BJ (cell line): ENCODE measurements around the gene CEP126. TPM values are rescaled to one million over a fixed set of nuclear protein-coding genes. Genes with fewer than 3 reads are reported as not detected.

ENCODE experiments used
- CTCF ChIA-PET: fragments of 350-600 bp; formaldehyde crosslinking; extraction: SDS; loops from one replicate; lab custom pipeline; 2021; ENCODE audit warnings: antibody characterized with exemption, inconsistent platforms; lab: Yijun Ruan, JAX
- POLR2A ChIA-PET: fragments of 300-600 bp; sonication (Branson Sonifier 250); formaldehyde crosslinking; extraction: SDS; loops from one replicate; lab custom pipeline; 2021; ENCODE audit warnings: antibody characterized with exemption; lab: Charles Lee
- DNase-seq: peaks from one replicate; pipeline ENCODE4 v3.0.0-alpha.2; 2011; ENCODE audit warnings: low read depth
- H3K27me3 ChIP-seq: 2 replicates; pipeline ENCODE4 v1.6.0; 2011; ENCODE audit warnings: low read length; ENCODE audit not compliant: control insufficient read depth, insufficient read depth
- H3K36me3 ChIP-seq: 2 replicates; pipeline ENCODE4 v1.5.1; 2011; ENCODE audit warnings: low read length; ENCODE audit not compliant: control insufficient read depth, insufficient read depth
- H3K4me3 ChIP-seq: 2 replicates; pipeline ENCODE4 v1.5.1; 2011; ENCODE audit warnings: low read depth, mild to moderate bottlenecking, control low read depth, low read length
- polyA minus RNA-seq: library from RNA; depleted of rRNA, polyadenylated mRNA; stranded (reverse); fragments of >200 nt; gene quantifications from 2 replicates; pipeline ENCODE4 v1.2.3, GENCODE V29; 2011; rRNA and poly(A)+ RNA removed
- polyA plus RNA-seq: library from polyadenylated mRNA; depleted of rRNA; stranded (reverse); fragments of >200 nt; gene quantifications from 2 replicates; pipeline ENCODE4 v1.2.3, GENCODE V29; 2011; rRNA removed
- TF ChIP-seq, protein P1 (sequence below): IDR thresholded peaks from 2 replicates; pipeline ENCODE4 v1.5.1; 2011; ENCODE audit warnings: low read depth, mild to moderate bottlenecking, control low read depth, inconsistent platforms, low read length, moderate library complexity; ENCODE audit not compliant: insufficient read depth

Gene CEP126, protein sequence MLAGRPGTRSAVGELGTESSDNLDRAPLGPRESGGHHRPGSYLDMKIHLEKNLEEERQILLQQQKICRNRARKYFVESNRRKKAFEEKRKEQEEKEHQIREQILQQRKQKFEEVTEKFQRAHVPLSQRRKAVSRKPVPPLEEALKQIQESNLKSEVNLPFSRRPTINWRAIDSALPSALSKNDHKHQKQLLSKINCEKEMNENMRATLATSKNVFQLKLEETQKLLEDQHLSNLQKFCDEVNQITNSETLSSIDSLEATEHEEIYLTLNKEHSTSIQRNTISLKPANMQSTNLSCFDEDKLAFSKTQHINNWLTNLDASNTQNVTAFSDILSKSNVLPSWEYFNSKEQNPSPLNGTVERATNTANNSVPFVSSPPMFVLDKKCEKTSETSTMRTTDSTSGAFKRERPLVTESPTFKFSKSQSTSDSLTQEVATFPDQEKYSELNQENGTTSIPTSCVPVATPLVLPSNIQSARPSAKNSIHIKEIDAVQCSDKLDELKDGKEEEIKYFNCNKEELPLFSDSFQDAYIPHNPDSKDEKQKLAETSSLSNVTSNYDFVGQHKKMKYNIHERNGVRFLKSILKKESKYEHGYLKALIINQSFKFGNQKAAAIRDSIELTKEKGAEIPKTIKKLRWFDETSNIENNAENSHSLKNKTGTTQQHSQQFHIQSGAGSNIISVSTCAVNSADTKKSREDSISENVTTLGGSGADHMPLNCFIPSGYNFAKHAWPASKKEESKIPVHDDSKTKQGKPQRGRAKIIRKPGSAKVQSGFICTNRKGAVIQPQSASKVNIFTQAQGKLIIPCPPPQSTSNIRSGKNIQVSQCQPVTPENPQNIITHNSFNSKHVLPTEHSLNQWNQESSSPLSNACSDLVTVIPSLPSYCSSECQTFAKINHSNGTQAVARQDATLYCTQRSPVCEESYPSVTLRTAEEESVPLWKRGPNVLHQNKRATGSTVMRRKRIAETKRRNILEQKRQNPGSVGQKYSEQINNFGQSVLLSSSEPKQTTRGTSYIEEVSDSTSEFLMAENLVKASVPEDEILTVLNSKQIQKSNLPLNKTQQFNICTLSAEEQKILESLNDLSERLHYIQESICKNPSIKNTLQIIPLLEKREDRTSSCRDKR
- 1.5 and 2.9 TPM in 2 replicates for polyA plus RNA-seq
- polyA minus RNA-seq = 1.5 and 1.7 TPM in 2 replicates

DNA sequence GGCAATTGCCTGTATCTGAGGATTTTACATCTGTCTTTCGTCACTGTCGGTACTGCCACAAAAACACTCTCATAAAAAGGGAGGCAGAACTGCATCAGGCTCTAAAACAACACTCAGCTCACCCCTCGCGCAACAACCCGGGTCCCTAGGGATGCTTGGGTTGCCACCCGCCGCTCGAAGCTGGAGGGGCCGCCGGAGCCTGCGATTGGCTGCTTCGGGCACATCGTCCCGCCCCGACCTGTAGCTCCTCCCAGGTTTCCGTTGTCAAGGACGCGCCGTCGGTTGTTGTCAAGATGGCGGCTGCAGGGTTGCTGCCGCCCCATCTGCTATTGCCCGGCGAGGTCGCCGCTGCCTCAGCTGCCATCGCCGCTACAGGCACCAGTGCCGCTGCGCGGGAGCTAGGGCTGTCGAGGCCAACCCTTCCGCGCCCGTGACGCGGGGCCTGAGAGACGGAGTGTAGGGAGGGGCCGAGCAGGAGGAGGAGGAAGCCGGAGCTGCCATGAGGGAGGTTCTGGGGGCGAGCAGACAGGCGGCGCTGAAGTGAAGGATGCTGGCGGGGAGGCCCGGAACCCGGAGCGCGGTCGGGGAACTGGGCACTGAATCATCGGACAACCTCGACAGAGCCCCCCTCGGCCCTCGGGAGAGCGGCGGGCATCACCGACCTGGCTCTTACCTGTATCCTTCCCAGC is at the start of gene CEP126:
Gene CEP126, plus strand, starts transcription at position 273 of the 689 bp plus-strand sequence. Its CDS starts 275 bp downstream, at position 548.
- TF ChIP-seq, protein P1, sequence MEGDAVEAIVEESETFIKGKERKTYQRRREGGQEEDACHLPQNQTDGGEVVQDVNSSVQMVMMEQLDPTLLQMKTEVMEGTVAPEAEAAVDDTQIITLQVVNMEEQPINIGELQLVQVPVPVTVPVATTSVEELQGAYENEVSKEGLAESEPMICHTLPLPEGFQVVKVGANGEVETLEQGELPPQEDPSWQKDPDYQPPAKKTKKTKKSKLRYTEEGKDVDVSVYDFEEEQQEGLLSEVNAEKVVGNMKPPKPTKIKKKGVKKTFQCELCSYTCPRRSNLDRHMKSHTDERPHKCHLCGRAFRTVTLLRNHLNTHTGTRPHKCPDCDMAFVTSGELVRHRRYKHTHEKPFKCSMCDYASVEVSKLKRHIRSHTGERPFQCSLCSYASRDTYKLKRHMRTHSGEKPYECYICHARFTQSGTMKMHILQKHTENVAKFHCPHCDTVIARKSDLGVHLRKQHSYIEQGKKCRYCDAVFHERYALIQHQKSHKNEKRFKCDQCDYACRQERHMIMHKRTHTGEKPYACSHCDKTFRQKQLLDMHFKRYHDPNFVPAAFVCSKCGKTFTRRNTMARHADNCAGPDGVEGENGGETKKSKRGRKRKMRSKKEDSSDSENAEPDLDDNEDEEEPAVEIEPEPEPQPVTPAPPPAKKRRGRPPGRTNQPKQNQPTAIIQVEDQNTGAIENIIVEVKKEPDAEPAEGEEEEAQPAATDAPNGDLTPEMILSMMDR = peak; percentile 73
- Histone ChIP-seq H3K4me3 (peak within 1 kb of the TSS; percentile 60), H3K27me3 (no peaks in the 10 kb centered on the region), H3K36me3 (no peaks in the 10 kb centered on the region)
- DNase-seq = peak; percentile 78
- ChIA-PET CTCF (interaction anchor here (1.9 kb wide), 1 partner anchor 53 kb away, joined by 13 read pairs; no protein-coding TSS in a partner anchor), POLR2A (interaction anchor here (0.7 kb wide), 1 partner anchor 353 kb away, joined by 4 read pairs; no protein-coding TSS in a partner anchor)

DNA sequence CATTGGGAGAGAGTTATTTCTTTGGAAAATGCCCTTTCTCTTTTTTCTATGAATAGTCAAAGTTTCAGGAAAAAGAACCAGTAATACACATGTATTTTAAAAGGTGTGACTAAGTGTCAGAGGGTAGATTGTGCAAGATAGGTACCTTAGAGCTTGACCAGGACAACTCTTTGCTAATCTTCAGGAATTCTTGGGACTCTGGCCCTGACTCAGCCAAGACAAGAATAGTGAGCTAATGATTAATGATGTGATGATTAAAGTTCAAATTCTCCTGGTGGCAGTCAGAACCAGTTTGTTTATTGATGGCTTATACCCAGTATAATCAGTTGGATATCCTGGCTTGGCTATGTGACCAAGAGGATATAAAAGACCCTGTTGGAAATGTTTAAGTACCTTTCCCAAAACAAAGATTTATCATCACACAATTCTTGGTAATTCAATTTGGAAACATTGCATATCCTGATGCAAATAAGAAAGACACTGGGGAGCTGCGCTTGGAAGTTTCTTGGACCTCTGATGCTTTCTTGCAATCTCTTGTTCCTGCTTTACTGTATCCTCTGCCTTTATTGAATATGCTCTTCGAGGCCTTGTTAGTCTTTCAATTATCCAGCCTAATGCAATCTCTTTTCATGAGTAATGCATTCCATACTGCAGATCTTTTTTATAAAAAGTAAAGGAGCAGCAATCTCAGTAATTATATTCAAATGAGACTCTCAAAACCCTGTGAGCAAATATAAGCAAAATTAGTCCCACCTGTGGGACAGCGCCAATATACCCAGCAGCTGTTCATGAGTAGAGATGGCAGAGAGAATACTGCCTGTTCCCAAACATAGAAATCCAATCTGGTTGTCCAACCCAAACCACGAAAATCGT is 48.0 kb upstream of the CEP126 start:
- TF ChIP-seq, protein P1 = no peak
- peak; percentile 47 for DNase-seq
- no peaks in the 10 kb centered on the region for H3K27me3 ChIP-seq
- CTCF ChIA-PET = interaction anchor here (0.9 to 10.0 kb wide), 2 partner anchors 13 to 140 kb away, joined by 3 to 173 read pairs; no protein-coding TSS in a partner anchor
- POLR2A ChIA-PET = interaction anchor here (0.5 to 0.6 kb wide), 2 partner anchors 50 to 129 kb away, joined by 3 to 13 read pairs; no protein-coding TSS in a partner anchor
- H3K36me3 ChIP-seq = no peaks in the 10 kb centered on the region
- no peak overlapping the region for H3K4me3 ChIP-seq

DNA sequence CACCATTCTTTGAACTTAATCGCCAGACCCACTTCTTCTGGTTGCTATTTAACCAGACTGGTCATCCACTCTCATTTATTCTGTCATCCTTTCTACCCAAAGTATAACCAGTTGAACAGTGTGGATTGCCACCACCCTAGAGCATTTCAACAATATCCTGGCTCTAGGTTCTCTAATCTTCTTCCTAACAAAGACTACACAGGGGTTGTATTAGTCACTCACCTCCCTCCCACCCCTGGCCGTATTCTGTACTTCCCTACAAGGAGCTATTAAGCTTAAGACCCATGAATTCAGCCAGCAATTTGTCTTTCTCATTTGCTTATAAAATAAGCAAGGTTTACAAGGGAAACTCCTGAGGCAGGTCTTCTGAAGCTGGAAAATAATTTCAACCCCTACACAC is 46.9 kb upstream of the CEP126 start:
- no peak overlapping the region for H3K4me3 ChIP-seq
- no peaks in the 10 kb centered on the region for H3K36me3 ChIP-seq
- ChIA-PET CTCF (interaction anchor here (0.9 to 10.0 kb wide), 2 partner anchors 12 to 139 kb away, joined by 3 to 173 read pairs; no protein-coding TSS in a partner anchor), POLR2A (no interaction called here)
- TF ChIP-seq, protein P1 = no peak
- no peak for DNase-seq
- no peaks in the 10 kb centered on the region for H3K27me3 ChIP-seq

DNA sequence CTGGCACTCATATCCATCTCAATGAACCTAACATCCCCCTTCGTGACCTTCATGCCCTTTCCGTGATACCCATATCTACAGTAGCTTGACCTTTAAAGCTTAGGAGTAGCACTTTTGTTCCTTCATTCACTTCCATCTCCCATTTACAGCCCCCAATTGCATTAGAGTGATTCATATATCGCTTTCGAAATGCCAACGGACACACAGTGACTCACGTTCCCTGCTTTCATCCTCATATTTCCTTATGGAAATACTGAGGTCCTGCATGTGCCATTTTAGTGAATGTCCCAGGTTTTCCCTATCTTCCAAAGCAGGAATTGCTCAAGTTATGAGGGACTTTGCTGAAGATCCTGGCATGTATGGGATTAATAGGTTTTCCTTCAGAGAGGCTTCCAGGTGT is 44.3 kb upstream of the CEP126 start:
- ChIA-PET CTCF (interaction anchor here (1.3 kb wide), 1 partner anchor 10 kb away, joined by 3 read pairs; no protein-coding TSS in a partner anchor), POLR2A (no interaction called here)
- H3K4me3 ChIP-seq = no peak overlapping the region
- H3K27me3 ChIP-seq = no peaks in the 10 kb centered on the region
- TF ChIP-seq, protein P1 = peak; percentile 12; the same call in 1 of the 2 replicates
- H3K36me3 ChIP-seq = no peaks in the 10 kb centered on the region
- peak; percentile 19 for DNase-seq
